ENCODE results near the gene SLC1A1.
"Not testable (repeated sequence)": the region's sequence is repeated elsewhere in the genome, so short reads cannot be mapped to it uniquely, and the experiment has no call there.

The SLC1A1 gene

DNA sequence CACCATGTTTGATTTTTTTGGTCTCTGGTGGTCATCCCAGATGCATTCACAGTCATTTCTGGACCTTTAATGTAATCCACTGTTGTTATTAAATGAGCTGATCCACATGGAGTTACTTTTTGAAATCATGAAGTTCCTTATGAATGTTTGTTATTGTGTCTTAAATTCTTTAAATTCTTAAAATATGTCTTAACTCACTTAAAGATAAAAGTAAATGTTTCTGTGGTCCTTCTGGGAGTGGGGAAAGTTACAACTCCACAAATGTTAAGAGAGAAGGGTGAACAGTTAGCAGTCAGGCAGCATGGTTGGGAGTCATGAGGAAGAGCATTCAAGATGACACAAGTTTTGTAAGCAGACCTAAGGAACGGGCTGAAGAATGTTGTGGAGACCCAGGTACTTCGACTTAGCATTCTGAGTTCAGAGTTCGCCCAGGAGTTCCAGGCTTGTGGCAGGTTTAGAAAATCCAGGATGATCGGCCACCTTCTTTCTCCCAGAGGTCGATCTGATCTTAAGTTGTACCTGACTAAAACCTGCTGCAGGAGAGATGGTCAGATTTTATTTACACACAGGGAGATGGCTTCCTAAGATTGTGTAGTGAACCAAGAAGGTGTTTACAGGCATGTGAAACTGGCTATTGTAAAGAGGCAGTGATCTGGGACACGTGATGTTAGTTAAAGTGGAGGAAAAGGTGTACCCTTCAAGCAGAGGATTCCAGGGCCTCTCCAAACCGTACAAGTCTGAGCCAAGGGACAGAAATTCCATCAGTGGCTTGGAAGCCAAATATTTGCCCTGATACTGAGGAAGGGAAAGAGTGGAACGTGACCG, 17.2 kb downstream of the SLC1A1 start:
- DNase-seq, result no peak

DNA sequence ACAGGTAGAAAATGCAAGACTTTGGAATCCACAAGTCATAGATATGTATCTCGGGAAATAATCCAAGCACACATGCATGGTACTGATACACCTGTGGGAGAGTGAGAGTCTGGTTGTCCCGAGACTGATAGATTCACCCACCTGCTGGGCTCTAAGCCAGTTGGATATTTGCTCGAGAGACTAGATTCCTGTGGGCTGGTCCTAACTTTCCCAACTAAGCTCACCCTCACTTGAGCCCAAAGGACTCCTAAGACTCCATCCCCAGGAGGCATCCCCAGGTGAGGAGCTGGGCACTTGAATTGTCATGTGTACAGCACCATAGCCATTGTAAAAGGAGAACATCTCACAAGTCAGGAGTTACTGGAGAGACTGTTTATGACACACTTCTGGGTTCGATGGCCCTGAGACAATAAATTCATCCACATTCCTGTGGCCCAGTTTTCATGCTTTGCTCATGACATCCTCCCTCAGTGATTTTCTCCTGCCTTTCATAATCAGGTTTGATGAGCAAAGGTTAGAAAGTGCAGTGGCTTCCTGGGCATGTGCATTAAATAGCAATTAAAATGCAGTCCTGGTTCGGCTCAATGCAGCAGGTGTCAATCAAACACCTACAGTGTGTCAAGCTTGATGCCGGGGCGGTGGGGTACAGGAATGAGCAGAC, 18.1 kb downstream of the SLC1A1 start:
- no peak for DNase-seq

DNA sequence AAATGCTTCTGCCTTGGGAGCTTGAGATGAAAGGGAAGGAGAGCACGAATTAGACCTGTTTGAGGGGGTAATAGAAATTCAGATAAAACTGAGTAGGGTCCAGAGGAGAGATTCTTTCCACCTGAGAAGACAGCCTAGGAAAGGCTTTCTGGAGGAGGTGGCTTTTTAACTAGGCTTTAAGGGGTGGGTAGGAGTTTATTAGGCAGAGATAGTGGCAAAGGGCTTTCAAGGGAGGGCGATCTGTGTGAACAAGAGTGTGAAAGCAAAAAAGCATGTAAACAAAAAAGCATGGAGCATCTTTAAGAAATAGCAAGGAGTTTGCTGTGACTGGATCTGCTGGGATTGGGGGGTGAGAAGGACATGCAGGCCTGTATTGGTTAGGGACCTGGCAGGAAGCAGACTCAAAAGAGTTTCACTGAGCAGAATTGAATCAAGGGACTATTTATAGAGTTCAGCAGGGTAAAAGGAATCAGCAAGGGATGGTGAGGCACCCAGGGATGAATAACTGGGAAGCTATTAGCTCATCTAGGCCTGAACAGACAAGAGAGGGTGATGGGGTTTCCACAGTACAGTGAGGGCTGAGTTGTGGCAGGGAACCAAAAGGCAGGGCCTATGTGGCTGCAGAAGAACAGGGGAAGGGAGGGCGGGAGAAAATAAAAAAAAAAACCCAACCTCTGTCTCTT, 18.8 kb downstream of the SLC1A1 start:
- no peak for DNase-seq

DNA sequence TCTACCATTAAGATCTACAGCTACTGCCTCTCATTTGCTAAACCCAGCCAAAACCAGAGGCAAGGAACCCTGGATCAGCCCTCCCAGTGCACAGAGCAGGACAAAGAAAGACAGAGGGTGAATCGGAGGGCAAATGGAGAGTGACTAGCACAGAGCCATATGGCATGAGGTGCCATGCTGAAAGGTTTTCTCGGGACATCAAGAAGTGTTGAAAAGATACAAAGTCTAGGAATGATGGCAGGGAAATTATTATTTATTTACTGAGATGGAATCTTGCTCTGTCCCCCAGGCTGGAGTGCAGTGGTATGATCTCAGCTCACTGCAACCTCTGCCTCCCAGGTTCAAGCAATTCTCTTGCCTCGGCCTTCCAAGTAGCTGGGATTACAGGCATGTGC, 19.3 kb downstream of the SLC1A1 start:
- no peak for DNase-seq

DNA sequence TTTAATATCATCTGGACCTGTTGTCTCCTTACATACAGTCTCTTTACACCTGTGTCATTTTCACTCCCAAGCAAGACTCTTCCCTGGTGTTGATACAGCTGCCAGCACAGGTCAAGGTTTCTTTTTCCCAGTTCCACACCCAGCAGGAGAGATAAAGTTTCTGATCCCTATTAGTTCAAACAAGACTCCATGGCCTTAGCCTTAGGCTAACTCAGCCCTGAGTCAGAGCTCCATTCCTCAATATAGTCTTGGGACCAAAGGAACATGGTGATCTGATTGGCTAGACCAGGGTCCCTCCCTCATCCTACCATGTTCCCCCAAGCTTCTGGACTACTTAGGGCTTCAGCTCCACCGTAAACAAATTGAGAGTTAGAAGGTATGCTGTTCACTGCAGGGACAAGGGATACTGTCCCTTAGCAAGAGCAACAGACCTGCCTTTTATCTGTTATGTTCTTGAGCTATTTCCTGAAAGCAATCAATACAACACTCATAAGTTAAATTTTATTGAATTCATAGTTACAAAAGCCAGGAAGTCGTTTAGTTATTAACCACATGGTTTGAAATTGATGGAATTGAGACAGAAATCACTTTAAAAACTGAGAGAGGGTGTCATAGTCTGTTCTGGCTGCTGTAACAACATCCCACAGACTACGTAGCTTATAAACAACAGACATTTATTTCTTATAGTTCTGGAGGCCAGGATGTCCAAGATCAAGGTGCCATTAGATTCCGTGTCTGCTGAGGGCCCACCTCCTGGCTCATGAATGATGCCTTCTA, 20.5 kb downstream of the SLC1A1 start:
- DNase-seq, result no peak

GRCh38 chr9:4514252-4515128, 24.2 kb downstream of the SLC1A1 start:
- DNase-seq, result no peak

GRCh38 chr9:4515958-4516375, 25.7 kb downstream of the SLC1A1 start:
- DNase-seq, result no peak

DNA sequence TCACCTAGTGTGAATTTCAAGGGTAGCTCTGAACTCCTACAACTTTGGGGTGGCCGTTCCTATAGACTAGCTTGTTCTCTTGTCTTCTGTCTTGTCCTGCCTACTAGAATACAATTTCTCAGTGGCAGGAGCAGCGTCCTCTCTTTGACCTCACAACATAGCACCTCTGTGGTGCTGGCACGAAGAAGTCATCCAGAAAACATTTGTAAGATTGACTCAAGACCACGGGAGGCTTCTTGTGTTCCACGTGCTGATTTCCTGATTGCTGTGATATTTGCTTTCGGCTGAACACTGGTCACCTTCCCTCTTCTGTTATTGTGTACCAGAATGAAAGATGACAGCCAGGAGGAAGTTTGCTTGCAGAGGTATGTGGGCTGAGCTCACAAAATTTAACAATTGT, 27.0 kb downstream of the SLC1A1 start:
- DNase-seq, result no peak

DNA sequence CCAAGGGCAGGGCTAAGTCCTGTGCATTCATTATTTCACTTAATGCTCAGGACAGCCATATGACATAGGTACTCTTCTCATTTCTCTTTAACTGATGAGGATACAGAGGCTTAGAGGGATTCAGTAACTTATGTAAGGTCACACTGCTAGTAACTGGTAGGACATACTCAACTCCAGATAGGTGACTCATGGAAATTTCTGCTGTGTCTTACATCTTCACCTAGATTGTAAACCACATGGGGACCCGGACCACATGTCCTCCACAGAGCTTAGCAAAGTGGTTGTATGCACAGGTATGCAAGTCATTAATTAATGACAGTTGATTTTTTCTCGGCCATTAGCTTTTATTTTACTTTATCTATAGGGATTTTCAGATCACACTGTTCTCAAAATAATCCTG, 29.3 kb downstream of the SLC1A1 start:
- DNase-seq, result no peak

GRCh38 chr9:4520055-4520454, 29.8 kb downstream of the SLC1A1 start:
- DNase-seq, result no peak

DNA sequence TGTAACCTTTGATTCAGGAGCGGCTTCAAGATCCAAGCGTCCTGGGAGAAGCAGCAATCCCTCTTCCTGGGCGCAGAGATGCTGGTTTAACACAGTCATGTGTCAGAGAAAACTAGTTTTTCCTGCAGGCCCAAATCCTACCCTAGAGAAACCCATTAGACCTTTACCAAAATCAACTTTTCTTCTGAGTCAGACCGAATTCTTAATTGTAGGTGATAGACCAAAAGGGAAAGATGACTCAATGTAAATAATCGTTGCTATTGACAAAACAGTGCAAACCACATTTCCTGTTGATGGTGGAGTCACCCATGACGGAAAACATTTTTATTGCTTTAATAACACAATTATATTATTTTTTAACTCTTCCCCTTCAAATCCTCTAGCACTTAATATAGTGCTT, 40.1 kb downstream of the SLC1A1 start:
- DNase-seq, result no peak

GRCh38 chr9:4530831-4531230, 40.6 kb downstream of the SLC1A1 start:
- DNase-seq, result not testable (repeated sequence)

DNA sequence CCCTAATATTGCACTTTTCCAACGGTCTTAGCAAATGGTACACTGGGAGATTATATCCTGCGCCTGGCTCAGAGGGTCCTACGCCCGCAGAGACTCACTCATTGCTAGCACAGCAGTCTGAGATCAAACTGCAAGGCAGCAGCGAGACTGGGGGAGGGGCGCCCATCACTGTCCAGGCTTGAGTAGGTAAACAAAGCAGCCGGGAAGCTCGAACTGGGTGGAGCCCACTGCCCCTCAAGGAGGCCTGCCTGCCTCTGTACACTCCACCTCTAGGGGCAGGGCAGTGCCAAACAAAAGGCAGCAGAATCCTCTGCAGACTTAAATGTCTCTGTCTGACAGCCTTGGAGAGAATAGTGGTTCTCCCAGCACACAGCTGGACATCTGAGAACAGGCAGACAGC, 41.1 kb downstream of the SLC1A1 start:
- DNase-seq, result not testable (repeated sequence)

DNA sequence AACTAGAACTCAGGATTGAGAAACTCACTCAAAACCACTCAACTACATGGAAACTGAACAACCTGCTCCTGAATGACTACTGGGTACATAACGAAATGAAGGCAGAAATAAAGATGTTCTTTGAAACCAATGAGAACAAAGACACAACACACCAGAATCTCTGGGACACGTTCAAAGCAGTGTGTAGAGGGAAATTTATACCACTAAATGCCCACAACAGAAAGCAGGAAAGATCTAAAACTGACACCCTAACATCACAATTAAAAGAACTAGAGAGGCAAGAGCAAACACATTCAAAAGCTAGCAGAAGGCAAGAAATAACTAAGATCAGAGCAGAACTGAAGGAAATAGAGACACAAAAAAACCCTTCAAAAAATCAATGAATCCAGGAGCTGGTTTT, 43.6 kb downstream of the SLC1A1 start:
- not testable (repeated sequence) for DNase-seq

DNA sequence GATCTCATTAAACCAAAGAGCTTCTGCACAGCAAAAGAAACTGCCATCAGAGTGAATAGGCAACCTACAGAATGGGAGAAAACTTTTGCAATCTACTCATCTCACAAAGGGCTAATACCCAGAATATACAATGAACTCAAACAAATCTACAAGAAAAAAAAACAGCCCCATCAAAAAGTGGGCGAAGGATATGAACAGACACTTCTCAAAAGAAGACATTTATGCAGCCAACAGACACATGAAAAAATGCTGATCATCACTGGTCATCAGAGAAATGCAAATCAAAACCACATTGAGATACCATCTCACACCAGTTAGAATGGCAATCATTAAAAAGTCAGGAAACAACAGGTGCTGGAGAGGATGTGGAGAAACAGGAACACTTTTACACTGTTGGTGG, 45.9 kb downstream of the SLC1A1 start:
- DNase-seq, result not testable (repeated sequence)

GRCh38 chr9:4537581-4537980, 47.3 kb downstream of the SLC1A1 start:
- no peak for DNase-seq

DNA sequence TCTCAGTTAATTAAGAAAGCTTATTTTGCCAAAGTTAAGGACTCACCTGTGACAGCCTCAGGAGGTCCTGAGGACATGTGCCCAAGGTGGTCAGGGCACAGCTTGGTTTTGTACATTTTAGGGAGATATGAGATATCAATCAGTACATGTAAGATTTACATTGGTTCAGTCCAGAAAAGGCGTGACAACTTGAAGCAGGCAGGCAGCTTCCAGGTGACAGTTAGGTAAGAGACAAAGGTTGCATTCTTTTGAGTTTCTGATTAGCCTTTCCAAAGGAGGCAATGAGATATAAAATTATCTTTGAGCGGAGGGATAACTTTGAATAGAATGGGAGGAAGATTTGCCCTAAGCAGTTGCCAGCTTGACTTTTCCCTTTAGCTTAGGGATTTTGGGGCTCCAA, 47.8 kb downstream of the SLC1A1 start:
- DNase-seq, result no peak

DNA sequence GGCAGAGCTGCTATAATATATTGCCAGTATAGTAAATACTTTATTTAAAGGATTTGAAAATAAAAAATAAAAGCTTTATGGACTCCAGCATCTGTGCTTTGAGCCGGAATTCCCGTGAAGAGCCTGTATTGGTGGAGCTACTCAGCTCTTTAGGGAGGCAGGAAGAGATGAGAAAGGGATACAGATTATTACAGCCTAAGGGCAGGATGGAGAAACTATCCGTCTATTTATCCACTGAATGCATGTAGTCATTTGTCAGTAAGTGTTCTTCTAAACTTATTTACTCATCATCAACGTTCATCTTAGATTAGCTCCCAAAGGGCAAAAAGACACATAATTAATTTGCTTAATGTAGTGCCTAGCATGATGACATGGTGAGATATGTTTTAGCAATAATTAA, 48.4 kb downstream of the SLC1A1 start:
- DNase-seq, result no peak

GRCh38 chr9:4540425-4540824, 50.2 kb downstream of the SLC1A1 start:
- no peak for DNase-seq

DNA sequence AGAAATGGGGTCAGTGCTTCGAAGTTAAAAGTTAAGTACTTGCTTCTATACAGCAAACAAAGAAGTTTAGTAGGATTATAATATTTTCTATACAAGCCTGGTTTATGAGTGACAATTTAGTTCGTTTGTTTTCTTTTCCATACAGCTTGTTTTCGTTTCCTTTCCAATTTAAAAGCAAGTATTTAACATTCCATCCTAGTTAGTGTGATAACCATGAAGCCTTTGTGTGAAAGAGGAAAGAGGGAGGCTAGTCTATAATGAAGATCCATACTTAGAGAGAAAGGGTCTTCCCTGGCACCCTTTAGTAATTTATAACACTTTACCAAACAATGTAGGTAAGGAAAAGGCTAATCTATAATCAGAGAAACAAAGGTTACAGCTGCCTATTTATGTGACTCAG, 51.0 kb downstream of the SLC1A1 start:
- DNase-seq, result no peak

- DNase-seq, result no peak
These were observed 51.6 kb downstream of the SLC1A1 start for GRCh38 chr9:4541856-4542255.

DNA sequence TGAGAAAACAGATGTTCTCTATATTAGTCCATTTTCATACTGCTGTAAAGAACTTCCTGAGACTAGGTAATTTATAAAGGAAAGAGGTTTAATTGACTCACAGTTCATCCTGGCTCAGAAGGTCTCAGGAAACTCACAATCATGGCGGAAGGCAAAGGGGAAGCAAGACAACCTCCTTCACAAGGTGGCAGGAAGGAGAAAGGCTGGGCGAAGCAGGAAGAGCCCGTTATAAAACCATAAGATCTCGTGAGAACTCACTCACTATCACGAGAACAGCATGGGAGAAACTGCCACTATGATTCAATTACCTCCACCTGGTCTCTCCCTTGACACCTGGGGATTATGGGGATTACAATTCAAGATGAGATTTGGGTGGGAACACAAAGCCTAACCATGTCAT, 54.4 kb downstream of the SLC1A1 start:
- DNase-seq, result not testable (repeated sequence)
